B cell (primary cell): ENCODE data around the gene IDNK.

ENCODE experiments used
- CTCF ChIP-seq: fragments of 200-600 bp; IDR thresholded peaks from one replicate; pipeline ENCODE4 v1.8.0; 2022; ENCODE audit warnings: antibody characterized with exemption, mild to moderate bottlenecking
- EZH2 ChIP-seq: IDR thresholded peaks from 2 replicates; pipeline ENCODE4 v1.6.1; 2012; ENCODE audit warnings: borderline replicate concordance, low read depth, mild to moderate bottlenecking, moderate library complexity, low read length; ENCODE audit not compliant: insufficient read depth, poor library complexity, severe bottlenecking

DNA sequence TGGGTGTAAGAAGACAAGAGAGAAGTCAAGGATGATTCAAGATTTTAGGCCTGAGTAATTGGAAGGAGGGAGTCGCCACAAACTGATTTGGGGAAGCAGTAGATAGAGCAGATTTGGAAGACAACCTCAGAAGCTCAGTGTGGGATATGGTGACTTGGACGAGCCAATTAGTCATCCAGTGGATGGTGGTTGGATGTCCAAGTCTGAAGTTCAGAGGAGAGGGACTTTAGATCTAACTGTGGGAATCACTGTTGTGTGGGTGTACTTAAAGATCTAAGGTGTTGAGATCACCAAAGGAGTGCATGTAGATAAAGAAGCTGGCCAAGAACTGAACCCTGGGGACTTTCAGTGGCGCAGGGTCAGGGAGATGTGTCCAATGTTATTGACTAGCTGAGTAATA, 2.2 kb downstream of the IDNK start:
- no peak for TF ChIP-seq CTCF
- no peak for TF ChIP-seq EZH2
